OCI-LY7 (cell line): ENCODE results near the gene MSRB3.

ENCODE experiments used
- EZH2phosphoT487 ChIP-seq: fragments of 200-600 bp; sonication (generic); IDR thresholded peaks from 2 replicates; pipeline ENCODE4 v1.6.1; 2018; ENCODE audit warnings: low read depth, borderline replicate concordance, mild to moderate bottlenecking, mixed run types, antibody characterized with exemption, low read length, moderate library complexity, mixed read lengths
- TF ChIP-seq, protein P1 (sequence below): fragments of 200-600 bp; sonication (generic); conservative IDR thresholded peaks from 2 replicates; pipeline ENCODE4 v1.5.1; 2014; ENCODE audit warnings: mild to moderate bottlenecking, antibody characterized with exemption, low read length, moderate library complexity, mixed read lengths

GRCh38 chr12:65248656-65249633 is 29.5 kb upstream of the MSRB3 start:
- TF ChIP-seq, protein P1, sequence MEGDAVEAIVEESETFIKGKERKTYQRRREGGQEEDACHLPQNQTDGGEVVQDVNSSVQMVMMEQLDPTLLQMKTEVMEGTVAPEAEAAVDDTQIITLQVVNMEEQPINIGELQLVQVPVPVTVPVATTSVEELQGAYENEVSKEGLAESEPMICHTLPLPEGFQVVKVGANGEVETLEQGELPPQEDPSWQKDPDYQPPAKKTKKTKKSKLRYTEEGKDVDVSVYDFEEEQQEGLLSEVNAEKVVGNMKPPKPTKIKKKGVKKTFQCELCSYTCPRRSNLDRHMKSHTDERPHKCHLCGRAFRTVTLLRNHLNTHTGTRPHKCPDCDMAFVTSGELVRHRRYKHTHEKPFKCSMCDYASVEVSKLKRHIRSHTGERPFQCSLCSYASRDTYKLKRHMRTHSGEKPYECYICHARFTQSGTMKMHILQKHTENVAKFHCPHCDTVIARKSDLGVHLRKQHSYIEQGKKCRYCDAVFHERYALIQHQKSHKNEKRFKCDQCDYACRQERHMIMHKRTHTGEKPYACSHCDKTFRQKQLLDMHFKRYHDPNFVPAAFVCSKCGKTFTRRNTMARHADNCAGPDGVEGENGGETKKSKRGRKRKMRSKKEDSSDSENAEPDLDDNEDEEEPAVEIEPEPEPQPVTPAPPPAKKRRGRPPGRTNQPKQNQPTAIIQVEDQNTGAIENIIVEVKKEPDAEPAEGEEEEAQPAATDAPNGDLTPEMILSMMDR: no peak
- no peak for TF ChIP-seq EZH2phosphoT487
